HUES48 (cell line): ENCODE data around the gene CDR2L.
"Not testable (repeated sequence)": the region's sequence is repeated elsewhere in the genome, so short reads cannot be mapped to it uniquely, and the experiment has no call there.

ENCODE experiments used
- H3K27ac ChIP-seq: one replicate; pipeline ENCODE4 v1.7.0; 2013; ENCODE audit warnings: low read depth, low read length, inconsistent platforms
- H3K27me3 ChIP-seq: 2 replicates; pipeline ENCODE4 v1.6.1; 2013; ENCODE audit warnings: mild to moderate bottlenecking, low read length; ENCODE audit not compliant: control insufficient read depth, insufficient read depth
- H3K36me3 ChIP-seq: 2 replicates; pipeline ENCODE4 v1.6.1; 2013; ENCODE audit warnings: low read length; ENCODE audit not compliant: control insufficient read depth, insufficient read depth
- H3K4me1 ChIP-seq: 2 replicates; pipeline ENCODE4 v1.6.1; 2013; ENCODE audit warnings: mild to moderate bottlenecking, low read length; ENCODE audit not compliant: control insufficient read depth, insufficient read depth
- H3K4me3 ChIP-seq: 2 replicates; pipeline ENCODE4 v1.5.1; 2013; ENCODE audit warnings: mild to moderate bottlenecking, low read depth, low read length
- H3K9ac ChIP-seq: 2 replicates; pipeline ENCODE4 v1.6.1; 2013; ENCODE audit warnings: mild to moderate bottlenecking, low read depth, low read length, moderate library complexity
- H3K9me3 ChIP-seq: 2 replicates; pipeline ENCODE4 v1.6.1; 2013; ENCODE audit warnings: low read length; ENCODE audit not compliant: control insufficient read depth, insufficient read depth

Gene CDR2L

GRCh38 chr17:74960570-74961342 is 26.7 kb upstream of the CDR2L start:
- no peaks in the 10 kb centered on the region for H3K9me3 ChIP-seq
- H3K36me3 ChIP-seq, result no peaks in the 10 kb centered on the region
- no peak overlapping the region for H3K27ac ChIP-seq
- H3K27me3 ChIP-seq, result peaks cover 10% of the 10 kb centered on the region
- H3K4me3 ChIP-seq, result no peak overlapping the region
- no peak overlapping the region for H3K9ac ChIP-seq
- H3K4me1 ChIP-seq, result no peaks in the 10 kb centered on the region

GRCh38 chr17:74961657-74962350 is 25.6 kb upstream of the CDR2L start:
- Histone ChIP-seq H3K27me3 (peaks cover 10% of the 10 kb centered on the region), H3K27ac (no peak overlapping the region), H3K36me3 (no peaks in the 10 kb centered on the region), H3K4me1 (no peaks in the 10 kb centered on the region), H3K9ac (no peak overlapping the region), H3K9me3 (no peaks in the 10 kb centered on the region), H3K4me3 (no peak overlapping the region)

- Histone ChIP-seq H3K9me3 (no peaks in the 10 kb centered on the region), H3K27me3 (peaks cover 10% of the 10 kb centered on the region), H3K4me1 (no peaks in the 10 kb centered on the region), H3K4me3 (no peak overlapping the region), H3K27ac (no peak overlapping the region), H3K36me3 (no peaks in the 10 kb centered on the region), H3K9ac (no peak overlapping the region)
These were observed 24.6 kb upstream of the CDR2L start for GRCh38 chr17:74962622-74963394.

- Histone ChIP-seq H3K4me3 (no peak overlapping the region), H3K27me3 (peaks cover 6% of the 10 kb centered on the region; the same call in 1 of the 2 replicates), H3K36me3 (no peaks in the 10 kb centered on the region), H3K4me1 (peaks cover 6% of the 10 kb centered on the region; the same call in 1 of the 2 replicates), H3K27ac (no peak overlapping the region), H3K9ac (no peak overlapping the region), H3K9me3 (no peaks in the 10 kb centered on the region)
These were observed 23.8 kb upstream of the CDR2L start for GRCh38 chr17:74963656-74964055.

GRCh38 chr17:74964246-74964761 is 23.1 kb upstream of the CDR2L start:
- Histone ChIP-seq H3K36me3 (no peaks in the 10 kb centered on the region), H3K4me3 (no peak overlapping the region), H3K4me1 (peaks cover 9% of the 10 kb centered on the region; the same call in 1 of the 2 replicates), H3K9me3 (no peaks in the 10 kb centered on the region), H3K27ac (no peak overlapping the region), H3K27me3 (peaks cover 4% of the 10 kb centered on the region; the same call in 1 of the 2 replicates), H3K9ac (no peak overlapping the region)

GRCh38 chr17:74964988-74965622 is 22.3 kb upstream of the CDR2L start:
- Histone ChIP-seq H3K9ac (no peak overlapping the region), H3K36me3 (no peaks in the 10 kb centered on the region), H3K27ac (no peak overlapping the region), H3K4me3 (no peak overlapping the region), H3K9me3 (no peaks in the 10 kb centered on the region), H3K27me3 (no peaks in the 10 kb centered on the region), H3K4me1 (peaks cover 9% of the 10 kb centered on the region; the same call in 1 of the 2 replicates)

GRCh38 chr17:74968361-74968780 is 19.1 kb upstream of the CDR2L start:
- H3K4me3 ChIP-seq, result no peak overlapping the region
- H3K9ac ChIP-seq, result no peak overlapping the region
- no peak overlapping the region for H3K27ac ChIP-seq
- H3K4me1 ChIP-seq, result peaks cover 9% of the 10 kb centered on the region
- H3K36me3 ChIP-seq, result no peaks in the 10 kb centered on the region
- no peaks in the 10 kb centered on the region for H3K9me3 ChIP-seq
- peaks cover 27% of the 10 kb centered on the region for H3K27me3 ChIP-seq

- not testable (repeated sequence) for H3K27ac ChIP-seq, H3K4me1 ChIP-seq, H3K9me3 ChIP-seq, H3K9ac ChIP-seq, H3K36me3 ChIP-seq, H3K4me3 ChIP-seq
- H3K27me3 ChIP-seq, result peaks cover 39% of the 10 kb centered on the region
These were observed 17.9 kb upstream of the CDR2L start for GRCh38 chr17:74969501-74969900.

- Histone ChIP-seq H3K9me3 (no peaks in the 10 kb centered on the region), H3K4me3 (no peak overlapping the region), H3K27me3 (peaks cover 48% of the 10 kb centered on the region), H3K27ac (no peak overlapping the region), H3K4me1 (peaks cover 9% of the 10 kb centered on the region), H3K36me3 (no peaks in the 10 kb centered on the region), H3K9ac (no peak overlapping the region)
These were observed 17.0 kb upstream of the CDR2L start for GRCh38 chr17:74970395-74970794.

GRCh38 chr17:74971069-74971841 is 16.2 kb upstream of the CDR2L start:
- H3K27me3 ChIP-seq, result peaks cover 49% of the 10 kb centered on the region
- no peaks in the 10 kb centered on the region for H3K36me3 ChIP-seq
- H3K9me3 ChIP-seq, result no peaks in the 10 kb centered on the region
- H3K4me1 ChIP-seq, result peaks cover 9% of the 10 kb centered on the region
- H3K9ac ChIP-seq, result no peak overlapping the region
- no peak overlapping the region for H3K27ac ChIP-seq
- H3K4me3 ChIP-seq, result peak overlapping the region; percentile 69; the same call in 1 of the 2 replicates
